GM12878 (cell line): ENCODE data around the gene RORB.

Experiments used
- ATF2 ChIP-seq: IDR thresholded peaks from 2 replicates; pipeline ENCODE4 v1.6.1; 2012; ENCODE audit warnings: low read length, inconsistent platforms
- NFIC ChIP-seq: IDR thresholded peaks from 2 replicates; pipeline ENCODE4 v1.6.1; 2012; ENCODE audit warnings: low read depth, mild to moderate bottlenecking, inconsistent platforms, low read length, moderate library complexity
- POLR2A ChIP-seq: IDR thresholded peaks from 2 replicates; pipeline ENCODE4 v1.6.1; 2011; ENCODE audit warnings: low read depth, mild to moderate bottlenecking, low read length
- POLR2AphosphoS2 ChIP-seq: IDR thresholded peaks from 2 replicates; pipeline ENCODE4 v1.6.1; 2011; ENCODE audit warnings: low read depth, mild to moderate bottlenecking, low read length, improper control_type of control experiment, moderate library complexity

DNA sequence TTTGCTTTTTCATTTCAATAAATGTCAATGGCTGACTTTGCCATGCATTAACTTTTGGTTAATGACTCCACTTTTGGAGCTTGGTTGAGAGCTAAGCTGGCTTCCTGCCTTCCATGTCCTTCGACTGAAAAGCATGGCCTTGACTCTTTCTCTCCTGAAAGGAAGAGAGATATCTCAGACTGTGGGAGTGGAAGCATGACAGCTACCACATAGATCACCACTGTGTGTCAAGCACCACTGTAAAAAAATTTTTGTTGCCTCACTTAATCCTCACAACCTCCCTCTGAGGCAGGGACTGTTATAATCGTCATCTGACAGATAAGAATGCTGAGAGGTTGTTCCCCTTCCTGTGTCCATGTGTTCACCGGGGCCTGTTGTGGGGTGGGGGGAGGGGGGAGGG, 184.8 kb downstream of the RORB start:
- TF ChIP-seq POLR2A, result no peak
- TF ChIP-seq ATF2, result no peak
- no peak for TF ChIP-seq POLR2AphosphoS2
- no peak for TF ChIP-seq NFIC
